ENCODE measurements around the gene VANGL1. TPM values are rescaled to one million over a fixed set of nuclear protein-coding genes. Genes with fewer than 3 reads are reported as not detected.

VANGL1 gene
- total RNA-seq, 1 donor from 2014 or later, result 14.8 TPM

DNA sequence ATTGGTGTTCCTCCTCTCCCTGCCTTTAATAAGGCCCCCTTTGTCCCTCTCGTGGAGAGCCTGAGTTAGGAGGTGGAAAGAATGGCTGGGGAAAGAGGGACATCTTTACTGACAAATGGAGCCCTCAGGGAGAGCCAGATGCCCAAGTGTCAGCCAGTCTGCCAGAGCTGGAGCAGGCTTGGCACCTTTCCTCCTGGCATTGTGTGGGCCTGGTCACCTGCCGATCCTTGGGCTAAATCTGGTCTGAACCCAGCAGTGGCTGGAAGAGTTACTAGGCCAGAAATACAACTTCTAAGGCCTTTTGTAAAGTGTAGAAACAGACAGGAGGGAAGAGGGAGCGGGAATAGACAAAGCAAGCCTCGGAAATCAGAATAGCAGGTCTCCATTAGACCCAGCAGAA is 24.9 kb downstream of the VANGL1 start:
- no peak for DNase-seq (ENCODE audit: low read depth in 2 of 2)

GRCh38 chr1:115668579-115668978 is 26.8 kb downstream of the VANGL1 start:
- DNase-seq (ENCODE audit: low read depth in 2 of 2), result no peak

GRCh38 chr1:115669002-115669673 is 27.4 kb downstream of the VANGL1 start:
- DNase-seq (ENCODE audit: low read depth in 2 of 2), result peak in 1 of 2 donors; percentile 54

- DNase-seq (ENCODE audit: low read depth in 2 of 2), result no peak
Observed at GRCh38 chr1:115669886-115670285, 28.1 kb downstream of the VANGL1 start.

- DNase-seq (ENCODE audit: low read depth in 2 of 2), result peak in 1 of 2 donors; percentile 71
Observed at GRCh38 chr1:115670476-115671175, 28.9 kb downstream of the VANGL1 start.

DNA sequence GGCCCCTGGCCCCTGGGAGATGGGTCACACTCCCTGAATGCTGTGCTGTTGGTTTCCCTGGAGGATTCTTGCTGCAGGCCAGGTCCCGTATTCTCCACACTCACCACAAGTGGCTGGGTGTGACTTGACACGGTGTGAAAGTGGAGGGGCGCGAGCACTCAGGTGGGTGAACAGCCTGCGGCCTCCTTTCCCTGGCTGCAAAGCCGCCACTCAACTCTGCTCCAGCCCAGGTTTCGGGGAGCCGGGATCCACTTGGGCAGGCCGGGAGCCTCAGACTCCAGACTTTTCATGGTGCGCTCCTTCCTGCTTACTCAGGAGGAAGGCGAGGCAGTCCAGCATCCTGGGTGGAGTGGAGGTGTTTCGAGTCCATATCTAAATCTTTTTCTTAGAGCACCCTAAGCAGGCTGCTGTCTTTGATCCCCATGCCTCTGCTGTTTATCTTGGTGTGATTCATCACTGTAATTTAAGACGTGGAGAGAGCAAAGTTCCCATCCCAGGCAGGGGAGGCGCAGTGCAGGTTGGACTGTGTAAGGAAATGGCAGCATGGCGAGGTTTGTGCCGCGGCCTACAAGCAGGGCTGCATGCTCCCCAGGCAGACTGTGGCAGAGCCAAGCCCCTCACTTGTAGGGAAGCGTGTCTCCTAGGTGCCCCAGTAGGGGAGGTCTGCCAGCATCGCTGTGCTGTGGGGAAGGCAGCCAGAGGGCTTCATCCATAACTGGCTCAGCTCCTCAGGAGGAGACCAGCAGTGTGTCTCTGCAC is 29.6 kb downstream of the VANGL1 start:
- DNase-seq (ENCODE audit: low read depth in 2 of 2), result peak in 1 of 2 donors; percentile 9

DNA sequence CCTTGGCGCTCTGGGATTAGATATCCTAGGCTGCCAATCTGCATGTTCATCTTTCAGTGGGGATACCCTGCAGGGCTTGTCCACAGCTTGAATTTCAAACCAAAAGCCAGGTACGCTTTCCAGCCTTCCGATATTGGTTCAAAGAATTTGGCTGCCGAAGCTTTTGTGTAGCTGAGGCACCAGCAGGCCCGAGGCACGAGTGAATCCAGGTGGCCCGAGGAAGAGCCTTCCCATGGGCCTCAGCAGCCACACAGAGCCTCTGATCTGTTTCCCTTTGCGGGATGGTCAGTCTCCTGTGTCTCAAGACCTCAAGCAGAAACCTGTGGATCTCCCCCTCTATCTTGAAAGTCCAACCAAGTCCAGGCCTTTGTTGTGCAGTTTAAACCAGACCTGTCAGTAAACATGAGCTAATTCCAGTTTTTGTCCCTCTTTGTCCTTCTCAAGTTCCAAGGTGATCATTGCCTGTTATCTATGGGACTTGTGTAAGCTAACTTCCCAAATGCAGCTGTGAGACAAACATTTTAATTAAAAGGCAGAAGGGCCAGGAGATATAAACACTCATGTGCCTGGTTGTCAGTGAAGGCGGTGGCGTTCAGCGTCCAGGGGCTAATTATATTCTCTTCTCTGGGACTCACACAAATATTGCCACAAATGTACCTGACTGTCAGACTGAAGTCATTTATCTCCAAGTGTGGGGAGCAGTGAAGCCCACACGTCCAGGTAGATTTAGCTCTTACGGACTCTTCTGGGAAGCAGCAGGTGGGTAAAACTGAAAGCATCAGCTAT is 30.6 kb downstream of the VANGL1 start:
- no peak for DNase-seq (ENCODE audit: low read depth in 2 of 2)

GRCh38 chr1:115676498-115677181 is 34.9 kb downstream of the VANGL1 start:
- no peak for DNase-seq (ENCODE audit: low read depth in 2 of 2)

DNA sequence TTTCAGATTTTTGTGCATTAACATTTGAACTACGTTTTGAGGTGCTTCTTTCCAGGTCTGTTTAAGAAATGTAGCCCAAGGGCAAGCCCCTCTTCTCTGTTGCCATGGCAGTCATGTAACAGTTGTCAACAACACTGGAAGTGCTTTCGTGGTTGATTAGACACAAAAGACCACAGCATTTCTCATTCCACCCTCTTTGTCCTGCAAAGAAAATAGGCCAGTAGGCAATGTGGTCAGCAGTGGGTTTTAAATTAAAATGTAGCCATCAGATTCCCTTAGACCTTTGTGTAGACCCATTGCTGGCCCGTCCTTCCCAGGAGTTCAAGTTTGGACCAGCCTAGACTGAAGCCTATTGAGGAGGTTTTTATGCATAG is 35.4 kb downstream of the VANGL1 start:
- DNase-seq (ENCODE audit: low read depth in 2 of 2), result no peak

DNA sequence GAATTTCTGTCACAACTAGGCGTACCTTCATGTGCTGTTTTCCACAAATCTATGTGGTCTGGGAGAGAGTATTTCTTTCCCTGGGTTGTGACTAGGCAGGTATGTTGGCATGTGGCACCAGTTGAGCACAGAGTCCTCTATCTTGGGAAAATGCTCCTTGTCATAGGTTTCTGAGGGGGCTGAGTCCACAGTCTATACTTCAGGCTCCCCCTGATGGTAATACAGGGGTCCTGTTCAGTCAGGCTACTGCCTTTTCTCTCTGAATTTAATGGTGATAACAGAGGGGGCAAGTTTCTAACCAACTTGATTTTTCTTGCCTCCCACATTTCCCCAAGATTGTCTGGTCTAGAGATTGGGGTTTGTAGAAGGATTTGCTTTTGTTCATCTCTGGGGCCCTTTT is 35.8 kb downstream of the VANGL1 start:
- DNase-seq (ENCODE audit: low read depth in 2 of 2), result peak in 1 of 2 donors; percentile 24

- DNase-seq (ENCODE audit: low read depth in 2 of 2), result no peak
Observed at GRCh38 chr1:115678141-115678540, 36.4 kb downstream of the VANGL1 start.

DNA sequence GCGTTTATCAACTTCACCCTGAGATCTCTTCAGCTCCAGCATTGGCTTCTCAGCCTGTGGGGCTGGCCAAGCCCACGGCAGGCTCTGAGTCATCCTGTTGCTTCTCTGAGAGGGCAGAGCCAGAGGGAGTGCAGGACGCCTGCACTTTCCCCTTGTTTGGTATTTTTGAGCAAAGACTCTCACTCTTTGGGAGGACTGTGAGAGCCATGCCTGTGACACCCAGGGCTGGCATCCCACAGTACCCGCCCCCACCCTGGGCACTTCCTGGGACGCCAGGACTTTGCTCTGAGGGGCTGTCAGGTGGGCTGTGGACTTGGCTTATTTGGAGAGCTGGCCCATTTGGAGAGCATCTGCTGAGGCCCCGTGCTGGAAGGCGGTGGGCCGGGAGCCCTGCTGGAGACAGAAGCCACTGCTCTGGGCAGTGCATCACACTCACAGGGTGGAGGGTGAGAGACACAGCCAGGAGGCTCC is 37.4 kb downstream of the VANGL1 start:
- peak in 1 of 2 donors; percentile 11 for DNase-seq (ENCODE audit: low read depth in 2 of 2)

- DNase-seq (ENCODE audit: low read depth in 2 of 2), result no peak
Observed at GRCh38 chr1:115680730-115681111, 39.0 kb downstream of the VANGL1 start.

DNA sequence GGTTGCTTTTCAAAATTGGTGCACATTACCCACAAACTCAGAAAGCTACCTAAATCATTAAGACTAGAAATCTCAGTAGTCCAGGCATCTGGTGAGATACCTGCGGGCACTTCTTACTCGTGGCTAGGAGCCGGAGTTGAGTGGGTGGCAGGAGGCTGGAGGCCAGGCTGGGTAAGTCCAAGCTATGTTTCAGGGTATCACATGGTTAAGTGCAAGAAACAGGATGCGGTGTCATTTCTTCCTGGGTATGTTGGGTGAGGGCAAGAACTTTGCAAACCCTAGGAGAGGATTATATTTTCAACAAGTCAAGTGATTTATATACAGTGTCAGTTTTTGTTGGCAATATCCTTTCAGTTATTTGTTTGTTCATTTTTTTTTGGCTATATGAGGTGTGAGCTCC is 41.0 kb downstream of the VANGL1 start:
- no peak for DNase-seq (ENCODE audit: low read depth in 2 of 2)

GRCh38 chr1:115685029-115685705 is 43.4 kb downstream of the VANGL1 start:
- DNase-seq (ENCODE audit: low read depth in 2 of 2), result no peak

DNA sequence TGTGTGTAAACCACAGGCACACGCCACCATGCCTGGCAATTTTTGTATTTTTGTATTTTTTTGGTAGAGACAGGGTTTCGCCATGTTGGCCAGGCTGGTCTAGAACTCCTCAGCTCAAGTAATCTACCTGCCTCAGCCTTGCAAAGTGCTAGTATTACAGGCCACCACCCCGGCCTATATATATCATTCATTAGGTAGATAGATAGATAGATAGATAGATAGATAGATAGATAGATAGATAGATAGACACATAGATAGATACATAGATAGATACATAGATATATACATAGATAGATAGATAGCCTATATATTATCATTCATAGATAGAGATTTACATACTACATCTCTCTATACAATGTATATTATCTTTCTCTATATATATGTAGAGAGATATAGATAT is 46.0 kb downstream of the VANGL1 start:
- DNase-seq (ENCODE audit: low read depth in 2 of 2), result no peak

DNA sequence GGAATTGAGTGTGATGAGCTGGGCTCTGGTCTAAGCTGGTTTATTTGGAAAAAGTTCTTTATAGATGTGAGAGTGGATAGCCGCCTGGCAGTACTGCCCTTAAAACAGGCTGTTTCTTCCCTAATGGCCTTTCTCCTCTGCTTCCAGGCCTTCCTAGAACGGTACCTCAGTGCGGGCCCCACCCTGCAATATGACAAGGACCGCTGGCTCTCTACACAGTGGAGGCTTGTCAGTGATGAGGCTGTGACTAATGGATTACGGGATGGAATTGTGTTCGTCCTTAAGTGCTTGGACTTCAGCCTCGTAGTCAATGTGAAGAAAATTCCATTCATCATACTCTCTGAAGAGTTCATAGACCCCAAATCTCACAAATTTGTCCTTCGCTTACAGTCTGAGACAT is 49.2 kb downstream of the VANGL1 start:
- no peak for DNase-seq (ENCODE audit: low read depth in 2 of 2)

- no peak for DNase-seq (ENCODE audit: low read depth in 2 of 2)
Observed at GRCh38 chr1:115692224-115692623, 50.5 kb downstream of the VANGL1 start.

- no peak for DNase-seq (ENCODE audit: low read depth in 2 of 2)
Observed at GRCh38 chr1:115694805-115695204, 53.0 kb downstream of the VANGL1 start.

DNA sequence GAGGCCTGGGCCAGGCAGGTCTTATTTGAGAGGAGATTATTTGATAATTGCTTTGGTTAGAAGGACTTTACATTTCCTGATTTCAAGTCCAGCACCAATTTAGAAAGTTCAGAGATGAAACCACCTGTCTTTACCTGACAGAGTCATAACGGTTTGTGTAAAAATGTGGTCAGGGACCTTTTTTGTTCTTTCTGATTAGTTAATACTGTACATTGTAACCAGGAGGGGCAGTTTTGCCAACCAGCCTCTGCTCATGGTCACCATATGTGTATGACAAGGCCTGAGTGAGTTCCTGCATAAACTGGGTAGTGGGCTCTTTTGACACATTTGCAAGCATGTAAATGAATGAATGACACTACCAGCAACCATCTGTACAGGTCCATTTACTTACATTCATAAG is 55.8 kb downstream of the VANGL1 start:
- no peak for DNase-seq (ENCODE audit: low read depth in 2 of 2)
